Measurements from ENCODE around the gene NAB2.

GRCh38 chr12:57109207-57110103 is 20.5 kb downstream of the NAB2 start:
- TF ChIP-seq ZNF140 (tag by site-specific recombination; IDR thresholded peaks at IDR 0.05) (no peak), CTCF (tag by site-specific recombination; IDR thresholded peaks at IDR 0.05) (no peak), ZNF660 (tag by site-specific recombination; IDR thresholded peaks at IDR 0.05) (no peak), ZNF157 (tag by site-specific recombination; IDR thresholded peaks at IDR 0.05) (no peak), ZNF585B (tag by site-specific recombination; IDR thresholded peaks at IDR 0.05) (no peak), ZNF121 (tag by site-specific recombination; IDR thresholded peaks at IDR 0.05) (no peak), ZNF223 (tag by site-specific recombination; IDR thresholded peaks at IDR 0.05) (no peak), ZNF677 (tag by site-specific recombination; IDR thresholded peaks at IDR 0.05) (no peak)
- TF ChIP-seq, protein P1, sequence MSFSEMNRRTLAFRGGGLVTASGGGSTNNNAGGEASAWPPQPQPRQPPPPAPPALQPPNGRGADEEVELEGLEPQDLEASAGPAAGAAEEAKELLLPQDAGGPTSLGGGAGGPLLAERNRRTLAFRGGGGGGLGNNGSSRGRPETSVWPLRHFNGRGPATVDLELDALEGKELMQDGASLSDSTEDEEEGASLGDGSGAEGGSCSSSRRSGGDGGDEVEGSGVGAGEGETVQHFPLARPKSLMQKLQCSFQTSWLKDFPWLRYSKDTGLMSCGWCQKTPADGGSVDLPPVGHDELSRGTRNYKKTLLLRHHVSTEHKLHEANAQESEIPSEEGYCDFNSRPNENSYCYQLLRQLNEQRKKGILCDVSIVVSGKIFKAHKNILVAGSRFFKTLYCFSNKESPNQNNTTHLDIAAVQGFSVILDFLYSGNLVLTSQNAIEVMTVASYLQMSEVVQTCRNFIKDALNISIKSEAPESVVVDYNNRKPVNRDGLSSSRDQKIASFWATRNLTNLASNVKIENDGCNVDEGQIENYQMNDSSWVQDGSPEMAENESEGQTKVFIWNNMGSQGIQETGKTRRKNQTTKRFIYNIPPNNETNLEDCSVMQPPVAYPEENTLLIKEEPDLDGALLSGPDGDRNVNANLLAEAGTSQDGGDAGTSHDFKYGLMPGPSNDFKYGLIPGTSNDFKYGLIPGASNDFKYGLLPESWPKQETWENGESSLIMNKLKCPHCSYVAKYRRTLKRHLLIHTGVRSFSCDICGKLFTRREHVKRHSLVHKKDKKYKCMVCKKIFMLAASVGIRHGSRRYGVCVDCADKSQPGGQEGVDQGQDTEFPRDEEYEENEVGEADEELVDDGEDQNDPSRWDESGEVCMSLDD (tag by site-specific recombination; IDR thresholded peaks at IDR 0.05), result no peak
- TF ChIP-seq, protein P2, sequence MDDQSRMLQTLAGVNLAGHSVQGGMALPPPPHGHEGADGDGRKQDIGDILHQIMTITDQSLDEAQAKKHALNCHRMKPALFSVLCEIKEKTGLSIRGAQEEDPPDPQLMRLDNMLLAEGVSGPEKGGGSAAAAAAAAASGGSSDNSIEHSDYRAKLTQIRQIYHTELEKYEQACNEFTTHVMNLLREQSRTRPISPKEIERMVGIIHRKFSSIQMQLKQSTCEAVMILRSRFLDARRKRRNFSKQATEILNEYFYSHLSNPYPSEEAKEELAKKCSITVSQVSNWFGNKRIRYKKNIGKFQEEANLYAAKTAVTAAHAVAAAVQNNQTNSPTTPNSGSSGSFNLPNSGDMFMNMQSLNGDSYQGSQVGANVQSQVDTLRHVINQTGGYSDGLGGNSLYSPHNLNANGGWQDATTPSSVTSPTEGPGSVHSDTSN (CRISPR knock-in tag; IDR thresholded peaks at IDR 0.05), result no peak
